CD4-positive, alpha-beta T cell treated with Interleukin-6 at 100 ng/mL for 8 hours (primary cell): ENCODE results near the gene NEK1.

Experiments
- DNase-seq: peaks from one replicate; pipeline ENCODE4 v3.0.0-alpha.2; 2020; ENCODE audit warnings: mixed read lengths, low spot score

The NEK1 gene

GRCh38 chr4:169362607-169363006 lies 249.8 kb downstream of the NEK1 start:
- no peak for DNase-seq

GRCh38 chr4:169361756-169362155 lies 250.6 kb downstream of the NEK1 start:
- DNase-seq: no peak

GRCh38 chr4:169359961-169360360 lies 252.4 kb downstream of the NEK1 start:
- no peak for DNase-seq

GRCh38 chr4:169352360-169352759 lies 260.0 kb downstream of the NEK1 start:
- DNase-seq: no peak

GRCh38 chr4:169351872-169352271 lies 260.5 kb downstream of the NEK1 start:
- no peak for DNase-seq

GRCh38 chr4:169348541-169348940 lies 263.8 kb downstream of the NEK1 start:
- no peak for DNase-seq

GRCh38 chr4:169346840-169347239 lies 265.5 kb downstream of the NEK1 start:
- no peak for DNase-seq

GRCh38 chr4:169345316-169345721 lies 267.1 kb downstream of the NEK1 start:
- DNase-seq: no peak
